ENCODE results near the gene ARHGEF28. TPM values are rescaled to one million over a fixed set of nuclear protein-coding genes. Genes with fewer than 3 reads are reported as not detected.

Gene ARHGEF28
- total and polyA plus RNA-seq, 9 of the 15 experiments (the other 6 are each of a cell fraction or from before 2014, with no cell fraction given), result 0.27 TPM; not detected in 8

- TF ChIP-seq ZMIZ1 (IDR thresholded peaks at IDR 0.05; ENCODE audit: low read depth in 2 of 2, low read length in 2 of 2) (no peak), ARID4B (CRISPR knock-in tag; IDR thresholded peaks at IDR 0.05) (no peak), NR0B1 (IDR thresholded peaks at IDR 0.05; ENCODE audit: partially characterized antibody) (no peak), ZNF282 (CRISPR knock-in tag; IDR thresholded peaks at IDR 0.05) (no peak)
These were observed 1.1 kb upstream of the ARHGEF28 start (continued) for GRCh38 chr5:73624888-73625287.
